ENCODE measurements around the gene TAX1BP1.

The TAX1BP1 gene
- 155 to 239 (median 208) reads per million in 9 experiments for total RNA-seq

DNA sequence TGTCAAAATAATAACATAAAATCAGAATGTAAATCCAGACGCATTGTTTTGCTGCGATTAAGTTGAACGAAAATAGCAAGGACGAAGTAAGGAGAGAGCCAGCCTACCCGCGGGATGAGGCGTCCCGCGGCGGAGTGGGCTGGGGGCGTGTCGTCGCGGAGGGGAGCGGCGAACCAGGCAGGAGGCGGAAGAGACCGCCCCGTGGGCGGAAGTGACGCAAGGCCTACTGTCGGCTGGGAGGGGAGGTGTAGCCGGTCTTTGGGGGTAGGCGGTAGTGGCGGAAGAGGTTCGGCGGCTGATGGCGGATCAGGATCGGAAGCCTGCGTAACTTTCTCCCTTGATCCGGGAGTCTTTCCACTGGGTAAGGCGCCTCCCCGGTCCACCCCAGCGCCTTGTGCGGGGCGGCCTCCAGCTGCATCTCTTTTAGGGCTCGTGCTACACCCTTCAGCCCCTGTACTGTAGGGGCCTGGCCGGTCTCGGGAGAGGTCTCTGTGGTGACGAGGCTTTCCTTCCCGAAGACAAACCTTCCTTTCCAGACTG is at the start of gene TAX1BP1:
TAX1BP1 (plus strand) TSS at position 254 of the 540 bp plus-strand sequence. CDS start 8,363 bp downstream, outside the sequence.
- peak within 1 kb of the TSS; percentile 94 to 100 for H3K27ac Mint-ChIP-seq
- H3K27me3 Mint-ChIP-seq: no peaks in the 10 kb centered on the region
- ATAC-seq (replicated peaks) (peak; percentile 88), DNase-seq (peak; percentile 93 to 94 (median 93))
- peaks cover 21 to 33% of the 10 kb centered on the region in 2 donors for H3K4me1 Mint-ChIP-seq (ENCODE audit: low read depth in 2 of 2)
- H3K36me3 Mint-ChIP-seq (ENCODE audit: insufficient read depth): peaks cover 33% of the 10 kb centered on the region
- H3K9me3 Mint-ChIP-seq: no peaks in the 10 kb centered on the region
- peak within 1 kb of the TSS; percentile 87 to 98 for H3K4me3 Mint-ChIP-seq

DNA sequence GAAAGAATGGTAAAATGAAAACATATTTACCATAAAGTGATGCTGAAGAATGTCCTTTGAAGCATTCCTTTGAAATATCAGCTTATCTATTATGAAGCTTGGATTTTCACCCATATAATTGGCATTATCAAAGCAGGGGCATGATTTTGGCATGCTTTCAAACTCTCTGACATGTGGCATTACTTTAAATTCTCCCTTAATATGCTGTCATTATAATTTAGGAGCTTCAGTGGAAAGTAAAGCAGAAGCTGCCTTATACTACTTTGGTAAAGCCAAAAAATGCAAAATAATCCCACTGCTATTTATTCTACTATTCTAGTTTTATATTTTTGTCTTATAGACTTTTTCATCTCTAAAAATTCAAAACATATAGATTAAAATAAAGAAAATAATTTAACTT is 49.3 kb upstream of the TAX1BP1 start:
- no peak for ATAC-seq (replicated peaks)
- H3K27me3 Mint-ChIP-seq: peaks cover 22 to 26% of the 10 kb centered on the region in 2 donors
- no peak overlapping the region for H3K27ac Mint-ChIP-seq
- no peaks in the 10 kb centered on the region for H3K36me3 Mint-ChIP-seq (ENCODE audit: insufficient read depth)
- H3K4me1 Mint-ChIP-seq (ENCODE audit: low read depth in 2 of 2): no peaks in the 10 kb centered on the region
- H3K4me3 Mint-ChIP-seq: no peak overlapping the region
- DNase-seq: no peak
- no peaks in the 10 kb centered on the region for H3K9me3 Mint-ChIP-seq

DNA sequence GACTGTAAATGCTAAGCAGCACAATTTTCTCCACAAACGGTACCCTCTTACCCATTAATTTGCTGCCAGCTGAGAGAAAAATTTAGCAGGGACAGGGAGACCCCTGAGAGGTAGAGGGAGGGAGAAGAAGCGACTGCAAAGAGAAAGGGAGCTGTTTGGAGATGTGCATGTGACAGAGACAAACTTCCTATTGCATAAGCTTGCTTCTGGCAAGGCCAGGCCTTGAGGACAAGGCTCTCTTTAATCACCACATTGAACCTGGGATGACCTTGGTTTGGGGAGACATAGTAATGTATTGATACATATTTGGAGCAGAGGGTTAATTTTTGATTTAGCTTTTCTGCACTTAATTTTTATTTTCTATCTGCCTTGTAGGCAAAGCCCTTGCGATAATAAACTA is 46.2 kb upstream of the TAX1BP1 start:
- DNase-seq (no peak), ATAC-seq (replicated peaks) (no peak)
- Mint-ChIP-seq H3K27me3 (peaks cover 14 to 17% of the 10 kb centered on the region in 2 donors), H3K4me1 (ENCODE audit: low read depth in 2 of 2) (no peaks in the 10 kb centered on the region), H3K4me3 (no peak overlapping the region), H3K9me3 (no peaks in the 10 kb centered on the region), H3K36me3 (ENCODE audit: insufficient read depth) (no peaks in the 10 kb centered on the region), H3K27ac (no peak overlapping the region)

DNA sequence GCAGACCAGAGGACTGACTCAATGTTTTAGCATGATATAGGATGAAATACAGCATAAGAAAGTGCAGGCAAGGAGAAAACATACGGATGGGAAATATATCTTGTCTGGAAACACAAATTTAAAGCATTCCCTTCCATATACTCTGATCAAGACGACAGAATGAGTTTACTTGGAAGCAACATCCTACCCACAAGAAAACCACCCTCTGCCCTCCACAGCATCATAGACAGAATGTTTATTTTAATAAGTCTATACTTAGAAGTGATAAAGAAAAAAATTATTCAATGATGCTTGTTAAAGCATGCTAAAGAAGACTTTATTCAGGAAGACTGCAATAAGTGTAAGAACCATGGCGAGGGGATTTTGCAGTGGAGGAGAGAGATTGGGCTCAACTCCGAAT is 44.9 kb upstream of the TAX1BP1 start:
- DNase-seq (no peak), ATAC-seq (replicated peaks) (no peak)
- Mint-ChIP-seq H3K36me3 (ENCODE audit: insufficient read depth) (no peaks in the 10 kb centered on the region), H3K4me1 (ENCODE audit: low read depth in 2 of 2) (no peaks in the 10 kb centered on the region), H3K27me3 (peaks cover 3 to 4% of the 10 kb centered on the region in 2 donors), H3K9me3 (no peaks in the 10 kb centered on the region), H3K27ac (no peak overlapping the region), H3K4me3 (no peak overlapping the region)

DNA sequence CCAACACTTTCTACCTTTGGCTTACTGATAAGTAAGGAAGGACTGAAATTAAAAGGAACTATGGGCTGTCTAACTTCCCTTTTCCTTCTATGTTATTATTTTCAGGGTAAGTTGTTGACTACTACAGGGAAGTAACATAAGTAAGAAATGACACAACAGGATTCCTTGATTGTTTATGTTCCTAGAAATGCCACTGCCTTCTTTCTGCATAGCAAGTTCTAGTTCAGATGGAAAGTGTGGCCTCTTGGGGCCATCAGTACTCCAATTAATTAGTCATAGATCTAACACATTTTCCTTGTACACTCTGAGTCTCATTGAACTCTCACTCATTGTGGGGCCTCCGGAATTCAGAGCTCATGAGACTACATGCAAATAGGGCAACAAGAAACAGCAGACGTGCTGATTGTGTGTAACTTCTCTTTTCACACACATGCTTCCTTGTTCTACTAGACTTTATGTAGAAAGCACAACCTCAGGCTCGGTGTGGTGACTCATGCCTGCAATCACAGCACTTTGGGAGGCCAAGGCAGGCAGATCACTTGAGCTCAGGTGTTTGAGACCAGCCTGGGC is 42.0 kb upstream of the TAX1BP1 start:
- Mint-ChIP-seq H3K4me1 (ENCODE audit: low read depth in 2 of 2) (no peaks in the 10 kb centered on the region), H3K4me3 (no peak overlapping the region), H3K27ac (no peak overlapping the region), H3K36me3 (ENCODE audit: insufficient read depth) (no peaks in the 10 kb centered on the region), H3K27me3 (peaks cover 6 to 16% of the 10 kb centered on the region in 2 donors), H3K9me3 (no peaks in the 10 kb centered on the region)
- ATAC-seq (replicated peaks): no peak
- no peak for DNase-seq

DNA sequence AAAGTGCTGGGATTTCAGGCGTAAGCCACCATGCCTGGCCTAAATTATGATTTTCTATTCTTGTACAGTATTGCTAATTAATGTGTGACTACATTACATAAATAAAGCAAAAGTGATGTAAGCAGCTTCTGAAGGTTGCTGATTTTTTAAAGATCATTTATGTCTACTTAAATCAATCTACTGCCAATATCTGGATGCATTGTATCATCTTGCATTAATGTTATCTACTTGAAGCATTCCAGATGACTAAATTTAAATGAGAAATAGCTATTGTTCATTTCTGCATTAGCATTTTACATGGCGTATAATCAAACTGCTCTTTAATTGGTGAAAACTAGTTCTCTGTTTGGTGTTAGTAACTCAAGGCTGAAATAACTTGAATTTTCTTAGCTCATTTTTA is 40.2 kb upstream of the TAX1BP1 start:
- DNase-seq: no peak
- Mint-ChIP-seq H3K4me3 (no peak overlapping the region), H3K27me3 (peaks cover 6 to 23% of the 10 kb centered on the region in 2 donors), H3K36me3 (ENCODE audit: insufficient read depth) (no peaks in the 10 kb centered on the region), H3K4me1 (ENCODE audit: low read depth in 2 of 2) (no peaks in the 10 kb centered on the region), H3K9me3 (no peaks in the 10 kb centered on the region), H3K27ac (no peak overlapping the region)
- ATAC-seq (replicated peaks): no peak

DNA sequence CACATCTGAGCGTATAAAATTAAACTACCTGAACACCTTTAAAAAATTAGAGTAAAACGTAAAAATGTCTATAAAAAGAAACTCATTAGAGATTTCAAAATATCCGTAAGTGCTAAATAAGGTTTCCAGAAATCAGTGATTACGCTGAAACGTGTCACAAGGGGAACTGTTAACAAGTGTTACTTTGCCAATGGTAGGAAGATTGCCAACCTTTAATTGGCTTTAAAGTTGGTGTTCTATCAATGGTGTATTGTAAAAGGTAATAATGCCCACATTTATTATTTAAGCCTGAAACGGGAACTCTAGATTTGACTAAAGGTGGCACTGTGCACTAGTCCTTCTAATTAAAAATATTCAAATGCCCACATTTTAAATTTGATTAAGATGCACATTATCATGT is 39.5 kb upstream of the TAX1BP1 start:
- H3K27ac Mint-ChIP-seq: no peak overlapping the region
- no peaks in the 10 kb centered on the region for H3K4me1 Mint-ChIP-seq (ENCODE audit: low read depth in 2 of 2)
- H3K36me3 Mint-ChIP-seq (ENCODE audit: insufficient read depth): no peaks in the 10 kb centered on the region
- H3K27me3 Mint-ChIP-seq: peaks cover 6 to 29% of the 10 kb centered on the region in 2 donors
- DNase-seq (no peak), ATAC-seq (replicated peaks) (no peak)
- no peak overlapping the region for H3K4me3 Mint-ChIP-seq
- no peaks in the 10 kb centered on the region for H3K9me3 Mint-ChIP-seq

DNA sequence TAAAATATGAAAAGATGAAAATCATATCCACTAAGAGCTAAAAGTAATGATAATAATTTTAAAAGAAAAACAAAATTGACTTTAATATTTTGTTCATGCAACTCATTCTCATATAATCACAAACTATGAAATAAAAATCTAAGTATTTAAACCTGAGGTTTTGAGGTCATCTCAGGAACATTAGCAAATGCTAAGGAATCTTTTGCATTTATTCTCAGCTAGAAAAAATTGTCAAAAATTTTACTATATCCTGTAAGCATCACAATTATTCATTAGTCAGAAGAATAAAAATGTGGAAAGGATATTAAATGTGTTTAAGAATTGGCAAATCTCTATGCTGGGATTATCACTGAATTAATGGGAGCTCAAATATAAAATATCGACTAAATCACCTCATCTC is 36.8 kb upstream of the TAX1BP1 start:
- Mint-ChIP-seq H3K36me3 (ENCODE audit: insufficient read depth) (no peaks in the 10 kb centered on the region), H3K27ac (no peak overlapping the region), H3K27me3 (peaks cover 11 to 29% of the 10 kb centered on the region in 2 donors), H3K4me1 (ENCODE audit: low read depth in 2 of 2) (no peaks in the 10 kb centered on the region), H3K4me3 (no peak overlapping the region), H3K9me3 (no peaks in the 10 kb centered on the region)
- ATAC-seq (replicated peaks) (no peak), DNase-seq (no peak)

DNA sequence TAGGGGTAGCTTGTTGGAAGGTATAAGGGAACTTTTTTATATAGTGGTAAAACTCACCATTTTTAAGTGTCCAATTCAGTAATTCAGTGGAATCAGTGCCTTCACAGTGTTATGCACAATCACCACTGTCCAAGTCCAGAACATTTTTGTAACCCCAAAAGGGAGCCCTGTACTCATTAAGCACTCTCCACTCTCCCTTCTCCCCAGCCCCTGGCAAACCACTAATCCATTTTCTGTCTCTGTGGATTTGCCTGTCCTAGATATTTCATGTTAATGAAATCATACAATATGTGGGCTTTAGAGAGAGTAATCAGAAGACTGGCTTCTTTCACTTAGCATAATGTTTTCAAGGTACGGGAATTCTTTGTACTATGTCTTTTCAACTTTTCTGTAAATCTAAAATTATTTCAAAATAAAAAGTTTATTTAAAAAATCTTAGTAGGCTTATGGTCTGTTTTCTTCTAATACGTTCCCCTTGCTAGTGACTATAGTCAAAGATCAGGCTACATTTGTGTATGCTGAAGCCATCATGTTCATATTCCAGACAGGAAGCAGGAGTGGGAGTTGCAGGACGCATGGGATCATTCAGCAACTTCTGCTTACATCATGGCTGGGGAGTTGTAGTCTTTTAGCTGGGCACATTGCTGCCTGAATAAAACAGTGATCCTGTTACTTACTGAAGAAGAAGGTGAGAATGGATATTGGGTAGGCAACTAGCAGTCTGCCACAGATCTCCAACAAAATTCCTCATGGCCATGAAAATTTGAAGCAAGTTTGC is 35.4 kb upstream of the TAX1BP1 start:
- H3K27ac Mint-ChIP-seq: no peak overlapping the region
- peaks cover 11 to 29% of the 10 kb centered on the region in 2 donors for H3K27me3 Mint-ChIP-seq
- DNase-seq (no peak), ATAC-seq (replicated peaks) (no peak)
- no peaks in the 10 kb centered on the region for H3K9me3 Mint-ChIP-seq
- no peaks in the 10 kb centered on the region for H3K4me1 Mint-ChIP-seq (ENCODE audit: low read depth in 2 of 2)
- H3K4me3 Mint-ChIP-seq: no peak overlapping the region
- H3K36me3 Mint-ChIP-seq (ENCODE audit: insufficient read depth): no peaks in the 10 kb centered on the region

DNA sequence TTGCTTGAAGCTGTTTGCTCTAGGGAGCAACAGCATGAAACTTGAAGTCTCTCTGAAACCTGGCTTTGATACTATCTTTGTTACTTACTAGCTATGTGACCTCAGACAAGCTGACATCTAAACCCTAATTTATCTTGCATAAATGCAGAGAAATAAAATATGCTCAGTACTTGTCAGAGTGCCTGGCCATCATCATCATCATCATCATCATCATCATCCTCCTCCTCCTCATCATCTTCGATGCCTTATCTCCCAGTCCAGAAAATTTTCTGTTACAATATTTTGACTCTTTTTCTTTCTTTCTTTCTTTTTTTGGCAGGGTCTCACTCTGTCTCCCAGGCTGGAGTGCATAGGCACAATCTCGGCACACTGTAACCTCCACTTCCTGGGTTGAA is 34.8 kb upstream of the TAX1BP1 start:
- ATAC-seq (replicated peaks): no peak
- peaks cover 11 to 29% of the 10 kb centered on the region in 2 donors for H3K27me3 Mint-ChIP-seq
- no peaks in the 10 kb centered on the region for H3K9me3 Mint-ChIP-seq

DNA sequence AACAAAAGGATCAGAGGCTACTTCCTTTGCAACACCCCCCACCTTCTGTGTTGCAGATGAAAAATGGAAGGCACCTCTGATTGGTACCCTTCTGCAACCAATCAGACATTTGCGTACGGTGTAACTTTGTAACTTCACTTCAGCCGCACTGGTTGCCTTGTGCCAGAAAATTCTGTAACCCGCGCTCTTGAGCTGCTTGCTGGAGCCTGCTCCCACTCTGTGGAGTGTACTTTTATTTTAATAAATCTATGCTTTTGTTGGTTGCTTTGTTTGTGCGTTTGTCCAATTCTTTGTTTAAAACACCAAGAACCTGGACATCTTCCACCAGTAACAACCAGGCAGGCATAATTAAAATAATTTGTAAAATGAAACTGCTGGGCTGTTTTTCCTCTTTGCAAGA is 31.5 kb upstream of the TAX1BP1 start:
- Mint-ChIP-seq H3K4me3 (no peak overlapping the region), H3K36me3 (ENCODE audit: insufficient read depth) (no peaks in the 10 kb centered on the region), H3K9me3 (no peaks in the 10 kb centered on the region), H3K27me3 (peaks cover 5 to 14% of the 10 kb centered on the region in 2 donors), H3K27ac (no peak overlapping the region), H3K4me1 (ENCODE audit: low read depth in 2 of 2) (no peaks in the 10 kb centered on the region)
- no peak for ATAC-seq (replicated peaks)
- no peak for DNase-seq

More for the DNA sequence above, 34.8 kb upstream of the TAX1BP1 start:
- Mint-ChIP-seq H3K4me3 (no peak overlapping the region), H3K27ac (no peak overlapping the region), H3K36me3 (ENCODE audit: insufficient read depth) (no peaks in the 10 kb centered on the region), H3K4me1 (ENCODE audit: low read depth in 2 of 2) (no peaks in the 10 kb centered on the region)
- DNase-seq: no peak

DNA sequence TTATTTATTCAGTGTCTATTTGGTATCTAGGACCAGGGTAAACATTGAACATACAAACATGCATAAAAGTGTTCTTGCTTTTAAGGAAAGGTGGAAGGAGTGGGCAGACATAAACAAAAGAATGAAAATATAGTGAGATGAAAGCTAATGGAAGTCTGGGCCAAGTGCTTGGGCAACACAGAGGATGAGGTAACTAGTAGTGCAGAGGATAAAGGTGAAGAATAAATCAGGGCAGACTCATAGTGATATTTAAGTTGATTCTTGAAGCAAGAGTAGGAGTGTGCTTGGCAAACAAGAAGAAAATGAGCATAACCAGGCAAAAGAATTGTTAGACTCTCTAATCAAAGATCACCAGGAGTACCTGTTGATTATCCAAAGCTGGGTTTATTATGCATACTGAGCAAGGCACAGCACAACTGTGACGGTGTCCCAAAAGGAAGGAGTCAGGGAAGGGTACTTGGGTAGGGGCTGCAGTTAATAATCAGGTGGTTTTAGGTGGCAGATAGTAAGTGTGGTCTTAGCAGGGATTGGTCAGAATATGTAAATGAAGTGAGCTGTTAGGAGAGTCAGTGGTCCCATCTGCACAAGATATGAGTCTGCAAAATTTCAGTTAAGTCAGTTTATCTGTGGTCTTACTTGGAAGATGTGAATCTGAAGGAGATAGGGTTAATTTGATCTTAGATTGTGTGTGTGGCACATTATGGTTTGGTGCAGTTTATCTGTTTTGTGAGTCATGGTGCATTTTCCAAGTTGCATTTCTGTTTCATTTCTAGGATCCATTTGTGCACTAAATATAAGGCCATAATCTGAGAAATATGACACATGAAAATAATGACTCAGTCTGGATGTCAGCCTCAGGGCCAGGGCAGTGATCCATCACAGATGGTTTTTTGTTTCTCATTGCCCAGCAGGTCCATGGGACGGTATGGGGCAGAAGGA is 30.6 kb upstream of the TAX1BP1 start:
- H3K27me3 Mint-ChIP-seq: peaks cover 13 to 17% of the 10 kb centered on the region in 2 donors
- no peaks in the 10 kb centered on the region for H3K9me3 Mint-ChIP-seq
- no peak for ATAC-seq (replicated peaks)
- no peak overlapping the region for H3K4me3 Mint-ChIP-seq
- H3K27ac Mint-ChIP-seq: no peak overlapping the region
- H3K36me3 Mint-ChIP-seq (ENCODE audit: insufficient read depth): no peaks in the 10 kb centered on the region
- no peaks in the 10 kb centered on the region for H3K4me1 Mint-ChIP-seq (ENCODE audit: low read depth in 2 of 2)
- no peak for DNase-seq

DNA sequence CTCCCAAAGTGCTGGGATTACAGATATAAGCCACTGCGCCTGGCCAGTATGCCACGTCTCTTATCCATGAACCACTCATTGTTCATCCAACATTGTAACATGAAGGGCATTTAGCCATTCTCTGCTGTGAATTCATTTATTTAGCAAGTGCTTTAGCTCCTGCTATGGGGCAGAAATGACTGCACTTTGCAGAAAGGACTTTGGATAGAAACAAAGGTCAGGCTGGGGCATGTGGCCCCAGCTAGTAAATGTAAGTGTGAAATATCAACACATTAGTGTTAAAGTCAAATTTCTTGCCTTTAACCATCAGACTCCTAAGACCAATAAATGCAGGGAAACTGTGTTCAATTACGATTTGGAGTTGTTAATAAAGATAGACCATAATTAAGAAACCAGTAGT is 27.7 kb upstream of the TAX1BP1 start:
- peaks cover 15 to 28% of the 10 kb centered on the region in 2 donors for H3K27me3 Mint-ChIP-seq
- H3K36me3 Mint-ChIP-seq (ENCODE audit: insufficient read depth): no peaks in the 10 kb centered on the region
- DNase-seq (no peak), ATAC-seq (replicated peaks) (no peak)
- no peaks in the 10 kb centered on the region for H3K9me3 Mint-ChIP-seq
- no peak overlapping the region for H3K4me3 Mint-ChIP-seq
- no peaks in the 10 kb centered on the region for H3K4me1 Mint-ChIP-seq (ENCODE audit: low read depth in 2 of 2)
- no peak overlapping the region for H3K27ac Mint-ChIP-seq

Data from effector memory CD8-positive, alpha-beta T cell (primary cell).